ENCODE results near the gene ZMIZ1.

Gene ZMIZ1

DNA sequence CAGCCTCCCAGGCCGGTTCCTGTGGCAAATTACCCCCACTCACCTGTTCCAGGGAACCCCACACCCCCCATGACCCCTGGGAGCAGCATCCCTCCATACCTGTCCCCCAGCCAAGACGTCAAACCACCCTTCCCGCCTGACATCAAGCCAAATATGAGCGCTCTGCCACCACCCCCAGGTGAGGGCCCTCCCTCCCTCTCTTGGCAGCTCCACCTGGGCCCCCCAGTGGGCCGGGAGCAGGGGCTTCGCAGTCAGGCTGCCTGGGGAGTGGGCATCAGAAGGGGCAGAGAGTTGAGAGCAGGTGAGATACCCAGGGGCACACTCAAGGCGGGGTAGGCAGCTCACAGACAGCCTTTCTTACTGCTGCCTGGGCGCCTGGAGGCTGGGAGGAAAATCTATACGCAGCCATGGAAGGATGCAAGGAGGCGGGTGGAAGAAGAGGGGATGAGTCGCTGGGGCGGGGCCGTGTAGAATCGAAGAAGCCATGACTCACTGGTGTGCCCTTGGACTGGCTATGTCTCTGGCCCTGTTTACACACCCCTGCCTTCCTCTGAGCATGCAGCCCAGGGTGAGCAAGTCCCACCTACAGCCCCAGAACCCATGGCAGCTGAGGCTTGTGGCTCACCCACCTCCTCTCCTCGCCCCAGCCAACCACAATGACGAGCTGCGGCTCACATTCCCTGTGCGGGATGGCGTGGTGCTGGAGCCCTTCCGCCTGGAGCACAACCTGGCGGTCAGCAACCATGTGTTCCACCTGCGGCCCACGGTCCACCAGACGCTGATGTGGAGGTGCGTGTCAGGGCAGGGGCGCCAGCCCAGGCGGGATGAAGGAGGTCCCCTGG lies 229.9 kb downstream of the ZMIZ1 start:
- no peak for DNase-seq

- DNase-seq: no peak
Measured at GRCh38 chr10:79299397-79300241, 230.9 kb downstream of the ZMIZ1 start.

- no peak for DNase-seq
Measured at GRCh38 chr10:79300711-79301110, 231.9 kb downstream of the ZMIZ1 start.

DNA sequence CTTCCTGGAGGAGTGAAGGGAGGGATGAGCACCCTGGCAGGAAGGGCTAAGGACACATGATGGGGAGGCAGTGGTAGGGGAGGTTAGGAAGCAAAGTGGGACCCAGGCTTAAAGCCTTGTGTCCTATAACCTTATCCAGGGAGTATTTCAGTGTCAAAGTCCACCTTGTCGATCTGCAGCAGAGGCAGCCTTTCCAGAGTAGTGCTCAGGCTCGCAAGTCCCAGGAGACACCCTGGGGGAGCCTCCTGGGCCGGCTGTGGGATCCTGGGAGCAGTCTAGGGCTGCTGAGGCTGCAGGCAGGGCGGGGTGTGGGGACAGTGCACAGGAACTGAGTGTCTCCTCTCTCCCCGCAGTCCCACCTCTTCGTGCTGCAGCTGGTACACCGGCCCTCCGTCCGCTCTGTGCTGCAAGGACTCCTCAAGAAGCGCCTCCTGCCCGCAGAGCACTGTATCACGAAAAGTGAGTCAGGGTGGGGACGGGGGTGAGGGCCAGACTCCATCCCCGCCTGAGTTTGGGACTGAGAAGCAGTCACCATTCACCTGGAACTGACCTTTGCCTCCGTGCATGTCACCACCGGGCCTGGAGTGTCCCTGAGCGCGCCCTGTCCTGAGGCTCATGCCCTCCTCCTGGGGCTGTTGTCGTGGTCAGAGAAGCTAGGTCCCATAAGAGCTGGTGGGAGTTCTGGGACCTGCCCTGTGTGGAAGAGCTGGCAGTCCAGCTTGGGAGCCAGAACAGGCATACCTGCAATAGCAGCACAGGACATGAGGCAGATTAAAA lies 233.2 kb downstream of the ZMIZ1 start:
- no peak for DNase-seq

DNA sequence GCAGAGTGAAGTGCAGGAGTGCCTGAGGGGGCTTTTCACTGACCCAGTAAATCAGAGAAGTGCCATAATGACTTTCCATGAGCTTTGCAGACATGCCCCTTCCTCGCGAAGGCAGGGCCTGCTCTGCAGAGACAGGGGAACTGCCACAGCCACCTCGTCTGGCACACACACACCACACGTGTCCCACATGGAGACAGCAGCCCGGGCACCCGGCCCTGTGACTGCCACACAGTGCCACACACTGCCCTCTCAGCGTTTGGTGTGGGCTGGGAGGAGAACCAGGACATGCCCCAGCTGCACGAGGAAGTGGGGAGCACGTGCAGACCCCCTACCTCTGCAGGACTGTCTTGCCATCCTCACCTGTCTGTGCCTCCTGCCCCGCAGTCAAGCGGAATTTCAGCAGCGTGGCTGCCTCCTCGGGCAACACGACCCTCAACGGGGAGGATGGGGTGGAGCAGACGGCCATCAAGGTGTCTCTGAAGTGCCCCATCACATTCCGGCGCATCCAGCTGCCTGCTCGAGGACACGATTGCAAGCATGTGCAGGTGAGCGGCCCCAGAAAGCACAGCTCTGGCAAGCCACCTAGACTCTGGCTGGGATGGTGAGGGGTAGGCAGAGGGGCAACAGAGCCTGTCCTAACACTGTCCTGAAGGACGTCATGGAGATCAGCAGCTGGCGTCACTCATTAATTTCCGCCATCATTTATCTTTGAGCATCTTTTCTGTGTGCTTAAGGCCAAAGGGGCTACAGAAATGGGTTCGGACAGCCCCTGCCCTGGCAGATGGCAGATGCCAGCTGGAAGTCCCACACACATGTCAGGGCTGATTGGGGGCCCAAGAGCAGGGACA lies 235.1 kb downstream of the ZMIZ1 start:
- no peak for DNase-seq

DNA sequence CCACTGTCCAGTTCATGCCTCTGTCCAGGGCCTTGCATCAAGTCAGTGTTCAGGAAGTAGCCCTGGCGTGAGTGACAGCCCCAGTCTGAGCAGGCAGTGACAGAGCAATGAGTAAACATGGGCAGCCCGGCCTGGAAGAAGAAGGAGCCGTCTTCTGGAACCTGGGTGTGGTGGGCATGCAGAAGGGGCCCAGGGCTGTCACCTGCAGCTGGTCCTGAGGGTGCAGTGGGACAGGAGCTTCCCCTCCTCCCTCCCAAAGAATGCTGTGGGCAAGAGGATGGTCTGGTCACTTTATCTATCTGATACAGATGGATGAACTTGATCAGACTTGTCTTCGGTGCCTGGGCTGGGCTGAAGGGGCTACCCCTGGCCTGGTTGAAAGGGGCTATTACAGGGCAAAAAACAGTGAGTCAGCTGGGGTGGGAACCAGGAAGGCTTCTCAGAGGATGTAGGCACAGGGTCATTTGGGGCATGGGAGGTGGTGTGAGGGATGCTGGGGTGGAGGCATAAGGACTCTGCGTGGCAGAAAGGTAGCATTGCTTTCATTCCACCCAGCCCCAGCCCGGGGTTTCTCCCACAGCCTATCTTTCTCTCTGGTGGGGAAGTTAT lies 235.8 kb downstream of the ZMIZ1 start:
- no peak for DNase-seq

DNA sequence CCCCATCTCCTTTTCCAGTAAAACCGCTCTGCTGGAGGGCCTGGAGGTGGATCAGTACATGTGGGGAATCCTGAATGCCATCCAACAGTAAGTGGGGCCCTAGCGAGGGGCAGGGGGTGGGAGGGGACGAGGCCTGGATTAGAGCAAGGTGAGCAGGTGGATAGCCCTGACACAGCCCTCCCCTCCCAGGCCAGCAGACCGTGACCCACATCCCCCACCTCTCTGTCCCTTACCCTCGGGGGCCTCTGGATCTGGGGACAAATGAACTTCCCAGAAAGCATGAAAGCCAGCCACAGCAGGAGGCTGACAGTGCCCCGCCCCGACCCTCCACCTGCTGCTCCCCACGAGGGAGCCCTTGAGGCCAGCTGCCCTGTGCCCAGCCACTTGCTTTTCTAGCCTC lies 236.7 kb downstream of the ZMIZ1 start:
- DNase-seq: no peak

DNA sequence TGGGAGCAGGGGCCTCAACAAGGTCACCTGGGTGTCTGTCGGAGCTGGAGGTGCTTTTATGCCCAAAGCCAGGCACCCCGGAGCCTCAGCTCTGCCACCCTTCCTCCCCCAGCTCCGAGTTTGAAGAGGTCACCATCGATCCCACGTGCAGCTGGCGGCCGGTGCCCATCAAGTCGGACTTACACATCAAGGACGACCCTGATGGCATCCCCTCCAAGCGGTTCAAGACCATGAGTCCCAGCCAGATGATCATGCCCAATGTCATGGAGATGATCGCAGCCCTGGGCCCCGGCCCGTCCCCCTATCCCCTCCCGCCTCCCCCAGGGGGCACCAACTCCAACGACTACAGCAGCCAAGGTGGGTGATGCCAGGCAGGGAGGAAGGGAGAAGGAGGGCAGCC lies 237.2 kb downstream of the ZMIZ1 start:
- DNase-seq: no peak

GRCh38 chr10:79306644-79307220 lies 238.0 kb downstream of the ZMIZ1 start:
- DNase-seq: no peak

DNA sequence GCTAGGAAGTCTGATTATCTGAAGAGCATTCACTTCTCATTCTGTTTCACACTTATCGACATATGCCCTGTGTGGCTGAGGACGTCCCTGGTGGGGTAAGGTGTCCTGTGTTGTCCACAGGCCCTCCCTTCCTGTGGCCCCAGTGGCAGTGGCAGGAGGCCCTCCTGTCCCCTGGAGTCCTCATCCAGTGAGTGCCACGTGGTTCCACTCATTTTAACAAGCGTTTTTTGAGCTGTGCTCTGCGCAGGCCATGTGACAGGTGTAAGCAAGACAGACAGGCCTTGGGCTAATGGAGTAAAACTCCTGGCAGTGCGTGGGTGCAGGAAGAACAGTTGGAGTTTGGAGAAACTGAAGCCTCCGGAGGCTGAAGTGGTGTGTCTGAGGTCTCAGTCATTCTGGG lies 239.2 kb downstream of the ZMIZ1 start:
- DNase-seq: no peak

DNA sequence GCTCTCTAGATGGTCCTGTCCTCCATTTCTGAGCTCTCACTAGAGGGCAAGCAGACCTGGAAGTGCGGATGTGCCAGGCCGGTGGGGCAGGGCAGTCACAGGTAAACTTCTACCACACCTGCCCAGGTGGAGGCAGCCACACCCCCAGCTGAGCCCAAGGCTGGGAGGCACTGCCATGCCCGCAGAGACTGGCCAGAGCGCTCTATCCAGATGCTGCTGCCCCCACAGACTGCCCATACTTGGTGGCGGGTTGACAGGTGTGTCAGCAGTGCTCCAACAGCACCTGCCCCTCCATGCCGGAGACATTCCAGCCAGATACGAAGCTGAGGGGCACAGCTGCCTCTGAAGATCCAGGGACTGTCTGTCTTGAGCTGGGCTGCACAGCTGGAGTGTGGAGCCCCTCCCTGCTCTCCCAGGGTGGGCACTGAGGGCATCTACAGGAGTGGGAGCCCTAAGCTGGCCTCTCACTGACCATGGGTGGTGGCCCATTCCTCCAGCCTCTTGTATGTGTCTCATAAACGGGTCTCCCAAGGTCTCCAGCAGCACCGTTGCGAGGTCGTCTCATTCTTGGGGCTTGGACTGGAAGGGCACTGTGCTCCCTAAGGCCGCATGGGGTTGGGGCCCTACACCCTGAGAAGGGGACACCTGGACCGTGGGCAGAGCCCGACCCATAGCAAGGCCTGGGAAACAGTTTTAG lies 240.4 kb downstream of the ZMIZ1 start:
- DNase-seq: no peak

DNA sequence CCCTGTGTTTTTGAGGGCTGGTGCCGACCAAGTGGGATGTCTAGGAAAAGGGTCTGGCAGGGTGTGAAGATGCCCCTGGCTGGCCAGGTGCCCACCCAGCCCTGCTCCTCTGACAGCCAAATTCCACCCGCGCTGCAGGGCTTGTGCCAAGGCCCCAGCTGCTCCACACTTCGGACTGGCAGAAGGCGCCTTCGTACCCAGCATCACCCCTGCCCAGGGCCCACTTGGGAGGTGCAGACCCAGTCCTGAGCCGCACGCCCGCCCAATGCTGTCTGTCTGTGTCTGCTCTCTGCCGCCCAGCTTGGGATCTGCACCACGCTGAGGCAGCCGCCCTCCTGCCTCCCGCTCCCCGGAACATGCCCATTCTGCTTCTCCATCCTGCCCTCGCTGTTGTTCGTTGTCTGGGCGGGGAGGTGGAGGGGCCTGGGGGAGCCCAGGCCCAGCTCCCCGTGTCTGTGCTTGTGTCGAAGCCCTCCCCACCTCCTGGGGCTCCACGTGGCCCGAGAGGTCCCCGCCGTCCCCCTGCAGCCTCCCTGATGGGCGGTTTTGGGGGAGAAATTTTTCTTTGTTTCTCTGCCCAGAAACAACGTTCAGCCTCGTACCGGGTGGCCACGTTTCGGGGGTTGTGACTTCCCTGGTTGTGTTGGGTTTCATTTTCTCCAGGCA lies 241.6 kb downstream of the ZMIZ1 start:
- DNase-seq: no peak

DNA sequence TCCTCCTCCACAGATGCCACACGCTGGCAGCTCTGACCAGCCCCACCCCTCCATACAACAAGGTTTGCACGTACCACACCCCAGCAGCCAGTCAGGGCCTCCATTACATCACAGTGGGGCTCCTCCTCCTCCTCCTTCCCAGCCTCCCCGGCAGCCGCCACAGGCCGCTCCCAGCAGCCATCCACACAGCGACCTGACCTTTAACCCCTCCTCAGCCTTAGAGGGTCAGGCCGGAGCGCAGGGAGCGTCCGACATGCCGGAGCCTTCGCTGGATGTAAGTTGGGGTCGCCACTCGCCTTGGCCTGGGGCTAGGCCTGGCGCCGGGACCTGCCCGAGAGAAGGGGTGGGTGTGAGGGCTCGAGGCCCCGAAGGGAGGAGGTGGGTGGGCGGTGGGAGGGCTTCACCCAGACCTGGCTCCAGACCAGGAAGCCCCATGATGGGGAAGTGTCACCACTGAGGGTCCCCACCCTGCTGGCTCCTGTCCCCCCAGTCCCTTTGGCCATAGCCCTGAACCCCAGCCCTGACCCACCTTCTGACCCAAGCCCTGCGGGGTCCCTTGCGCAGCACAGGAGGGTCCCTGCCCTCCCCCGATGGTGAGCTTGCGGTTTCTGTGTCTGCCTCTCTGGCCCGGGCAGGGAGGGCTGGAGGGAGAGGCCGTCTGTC lies 242.3 kb downstream of the ZMIZ1 start:
- no peak for DNase-seq

- DNase-seq: no peak
Measured at GRCh38 chr10:79311581-79312407, 243.0 kb downstream of the ZMIZ1 start.

- no peak for DNase-seq
Measured at GRCh38 chr10:79312601-79313187, 243.9 kb downstream of the ZMIZ1 start.

GRCh38 chr10:79313320-79313719 lies 244.6 kb downstream of the ZMIZ1 start:
- DNase-seq: no peak

GRCh38 chr10:79313911-79314439 lies 245.2 kb downstream of the ZMIZ1 start:
- no peak for DNase-seq
